IPS DF 4.7 (cell line): ENCODE results near the gene ANAPC10.

Experiments used
- DNase-seq: peaks from one replicate; pipeline ENCODE4 v3.0.0-alpha.2; 2013; ENCODE audit warnings: low spot score; ENCODE audit errors: extremely low read depth

The ANAPC10 gene

DNA sequence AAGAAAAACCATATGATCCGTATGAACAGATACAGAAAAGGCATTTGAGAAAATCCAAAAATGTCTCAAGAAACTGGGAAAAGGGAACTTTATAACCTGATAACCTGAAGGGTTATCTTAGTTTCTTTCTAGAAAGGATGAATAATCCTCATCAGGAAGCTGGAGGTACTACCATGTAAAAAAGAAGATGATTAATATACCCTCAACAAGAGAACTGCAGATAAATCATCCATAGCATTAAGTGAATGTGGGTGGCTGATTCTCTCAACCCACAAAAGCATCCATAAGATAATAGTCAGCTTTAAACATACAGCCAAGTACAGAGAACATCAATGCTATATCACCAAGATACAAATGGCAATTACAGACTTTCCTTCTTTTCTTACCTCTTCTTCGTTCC, 26.4 kb downstream of the ANAPC10 start:
- DNase-seq = no peak

DNA sequence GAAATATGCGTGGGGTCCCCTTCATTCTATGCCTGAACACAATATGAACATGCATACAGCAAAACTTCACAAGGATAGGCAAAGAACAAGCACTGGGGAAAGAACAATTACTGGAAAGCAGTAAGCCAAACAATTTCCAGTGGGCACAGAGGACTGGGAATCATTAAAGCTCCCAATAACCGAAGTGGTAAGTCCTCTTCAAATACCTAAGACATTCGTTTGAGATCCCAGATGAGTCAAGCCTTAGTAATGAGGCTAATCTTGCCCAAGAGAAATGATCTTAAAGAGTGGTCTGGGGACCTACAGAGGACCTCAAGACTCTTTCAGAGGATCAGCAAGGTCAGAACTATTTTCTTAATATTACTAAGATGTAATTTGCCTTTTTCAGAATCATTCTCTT, 28.6 kb downstream of the ANAPC10 start:
- DNase-seq = no peak

DNA sequence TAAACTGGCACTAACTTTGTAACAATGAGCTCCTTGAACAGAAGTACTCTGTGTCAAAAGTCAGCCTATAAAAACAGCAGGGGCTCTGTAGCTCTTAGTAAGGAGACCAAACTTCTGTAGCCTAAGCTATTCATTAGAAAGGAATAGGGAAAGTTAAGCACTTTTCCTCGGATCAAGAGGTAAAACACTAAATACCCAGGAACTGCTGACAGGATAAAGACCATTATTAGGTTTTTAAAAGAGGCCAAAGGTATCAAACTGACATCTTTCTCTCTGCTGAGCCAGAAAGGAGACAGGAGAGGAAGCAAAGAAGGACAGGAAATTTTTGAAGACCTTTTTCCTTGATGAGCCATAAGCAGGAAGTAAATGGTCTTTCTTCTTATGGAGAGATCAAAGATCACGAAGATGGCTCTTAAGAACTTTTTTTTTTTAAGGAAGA, 31.9 kb downstream of the ANAPC10 start:
- no peak for DNase-seq

DNA sequence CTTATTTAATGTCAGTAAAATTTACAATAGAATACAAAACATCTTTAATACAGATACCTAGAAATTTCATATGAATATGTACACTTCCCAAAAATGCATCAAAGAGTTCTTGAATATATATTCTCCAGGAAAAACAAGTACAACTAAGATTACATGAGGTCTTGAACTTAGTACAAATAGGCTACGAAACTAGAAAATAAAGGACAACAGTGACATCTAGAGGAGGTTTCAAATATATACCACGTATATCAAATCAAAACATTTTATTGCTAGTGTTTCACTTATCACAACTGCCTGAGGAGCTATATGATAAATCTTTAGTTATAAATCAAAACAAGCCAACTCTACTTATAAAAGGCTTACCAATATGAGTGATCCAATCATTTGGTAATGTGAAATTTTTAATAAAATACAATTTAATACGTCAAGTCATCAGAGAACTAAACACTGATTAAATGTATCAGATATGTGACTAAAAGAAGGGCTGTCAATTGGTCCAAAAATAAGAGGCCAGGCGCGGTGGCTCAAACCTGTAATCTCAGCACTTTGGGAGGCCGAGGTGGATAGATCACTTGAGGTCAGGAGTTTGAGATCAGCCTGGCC, 36.6 kb downstream of the ANAPC10 start:
- no peak for DNase-seq

DNA sequence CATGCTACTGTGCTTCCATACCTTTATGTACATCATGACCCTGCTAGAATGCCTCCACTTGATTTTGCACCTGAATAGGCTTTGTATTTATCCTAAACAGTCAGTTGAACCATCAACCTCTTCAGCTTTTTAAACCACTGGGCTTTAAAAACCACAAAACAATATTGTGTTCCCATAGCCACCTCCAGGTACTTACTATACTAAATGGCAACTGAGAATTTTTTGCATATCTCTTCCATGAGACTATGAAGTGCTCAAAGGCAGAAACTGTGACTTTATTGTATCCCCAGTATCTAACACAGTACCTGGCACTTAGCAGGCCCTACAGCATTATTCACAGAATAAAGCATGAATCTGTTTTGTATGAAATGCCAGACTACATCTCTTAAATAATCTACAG, 39.7 kb downstream of the ANAPC10 start:
- DNase-seq = no peak

DNA sequence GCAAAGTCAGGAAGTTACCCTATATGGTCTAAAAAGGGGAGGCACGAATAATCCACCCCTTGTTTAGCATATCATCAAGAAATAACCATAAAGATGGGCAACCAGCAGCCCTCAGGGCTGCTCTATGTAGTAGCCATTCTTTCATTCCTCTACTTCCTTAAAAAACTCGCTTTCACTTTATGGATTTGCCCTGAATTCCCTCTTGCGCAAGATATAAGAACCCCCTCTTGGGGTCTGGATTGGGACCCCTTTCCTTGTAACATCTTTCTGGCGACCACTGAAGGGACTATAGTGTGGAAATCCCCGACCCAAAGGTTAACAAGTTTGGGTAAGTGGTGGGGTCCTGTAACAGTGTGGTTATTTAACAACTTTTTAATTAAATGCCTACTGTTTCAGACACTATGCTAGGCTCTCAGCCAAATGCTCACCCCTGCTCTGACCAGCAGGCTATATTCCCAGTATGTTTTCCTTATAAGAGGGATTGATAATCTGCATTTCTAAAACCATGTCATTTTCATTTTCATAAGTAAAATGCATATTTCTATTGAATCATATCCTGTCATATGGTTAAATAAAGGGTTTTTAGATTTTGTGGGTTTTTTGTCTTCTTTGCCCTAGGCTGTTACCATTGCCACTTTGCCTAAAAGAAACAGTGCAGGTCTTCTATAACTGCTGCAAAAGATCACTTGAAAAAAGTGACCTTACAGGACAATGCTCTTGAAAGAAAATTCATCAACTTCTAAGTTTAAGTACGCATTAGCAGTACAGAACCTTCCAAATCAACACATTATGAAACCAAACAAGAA, 41.5 kb downstream of the ANAPC10 start:
- DNase-seq = no peak

DNA sequence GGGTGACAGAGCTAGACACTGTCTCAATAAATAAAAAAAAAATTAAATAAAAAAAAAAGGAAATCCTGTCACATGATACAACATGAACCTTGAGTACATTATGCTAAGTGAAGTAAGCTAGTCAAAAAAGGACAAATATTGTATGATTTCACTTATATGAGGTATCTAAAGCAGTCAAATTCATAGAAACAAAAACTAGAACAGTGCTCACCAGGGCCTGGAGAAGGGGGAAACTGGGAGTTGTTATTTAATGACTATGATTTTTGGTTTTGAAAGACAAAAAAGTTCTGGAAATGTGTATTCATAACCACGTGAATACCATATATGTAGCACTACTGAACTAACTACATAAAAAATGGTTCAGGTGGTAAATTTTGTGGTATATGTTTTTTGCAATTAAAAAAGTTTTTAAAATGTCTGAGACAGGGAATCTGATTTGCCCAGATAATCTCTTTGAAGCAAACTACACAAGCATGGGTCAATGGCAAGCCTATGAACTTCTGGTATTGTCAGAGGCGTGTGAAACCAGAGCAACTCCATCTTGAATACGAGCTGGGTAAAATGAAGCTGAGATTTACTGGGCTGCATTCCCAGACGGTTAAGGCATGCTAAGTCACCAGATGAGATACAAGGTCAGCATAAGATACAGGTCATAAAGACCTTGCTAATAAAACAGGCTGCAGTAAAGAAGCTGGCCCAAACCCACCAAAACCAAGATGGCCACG, 42.3 kb downstream of the ANAPC10 start:
- no peak for DNase-seq

DNA sequence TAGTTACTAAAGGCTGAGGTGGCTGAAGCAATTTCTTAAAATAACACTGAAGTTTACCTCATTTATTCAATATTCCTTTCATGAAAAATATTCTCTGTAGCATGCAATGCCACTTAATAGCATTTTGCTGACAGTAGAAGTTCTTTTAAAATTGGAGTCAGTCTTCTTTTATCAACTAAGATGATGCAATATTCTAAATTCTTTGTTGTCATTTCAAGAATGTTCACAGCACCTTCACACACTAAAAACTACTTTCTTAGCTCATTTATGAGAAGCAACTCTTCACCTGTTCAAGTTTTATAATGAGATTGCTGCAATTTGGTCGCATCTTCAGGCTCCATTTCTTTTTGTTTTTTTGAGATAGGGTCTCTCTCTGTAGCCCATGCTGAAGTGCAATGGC, 48.8 kb downstream of the ANAPC10 start:
- DNase-seq = no peak

DNA sequence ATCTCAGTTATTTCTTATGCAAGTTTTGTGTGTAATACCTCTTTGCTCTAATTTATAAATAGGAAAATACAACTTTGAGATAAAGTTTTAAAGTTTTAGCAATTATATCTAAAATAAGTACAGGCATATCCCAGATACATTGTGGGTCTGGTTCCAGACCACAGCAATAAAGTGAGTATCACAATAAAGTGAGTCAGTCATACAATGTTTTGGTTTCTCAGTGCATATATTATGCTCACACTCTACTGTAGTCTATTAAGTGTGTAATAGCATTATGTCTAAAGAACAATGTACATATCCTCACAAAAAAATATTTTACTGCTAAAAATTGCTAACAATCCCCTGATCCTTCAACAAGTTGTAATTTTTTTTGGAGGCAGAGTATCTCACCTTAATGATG, 49.2 kb downstream of the ANAPC10 start:
- no peak for DNase-seq

DNA sequence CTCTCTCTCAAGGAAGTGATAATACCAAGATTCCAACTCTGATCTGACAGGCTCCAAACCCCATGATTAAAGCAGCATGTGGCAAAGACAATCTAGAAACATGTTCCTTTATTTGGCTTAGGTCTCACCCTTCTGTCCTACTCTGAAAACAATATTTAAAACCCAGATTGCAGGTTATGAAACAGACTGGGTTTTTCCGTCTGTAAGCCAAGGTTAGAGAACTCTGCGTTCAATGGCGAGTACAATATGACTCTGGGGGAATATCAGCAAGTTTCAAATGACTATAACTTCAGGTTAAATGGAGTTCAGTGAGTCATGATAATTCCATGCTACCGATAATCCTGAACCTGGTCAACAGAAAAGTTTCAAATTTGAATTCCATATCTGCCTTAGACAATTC, 50.8 kb downstream of the ANAPC10 start:
- no peak for DNase-seq

DNA sequence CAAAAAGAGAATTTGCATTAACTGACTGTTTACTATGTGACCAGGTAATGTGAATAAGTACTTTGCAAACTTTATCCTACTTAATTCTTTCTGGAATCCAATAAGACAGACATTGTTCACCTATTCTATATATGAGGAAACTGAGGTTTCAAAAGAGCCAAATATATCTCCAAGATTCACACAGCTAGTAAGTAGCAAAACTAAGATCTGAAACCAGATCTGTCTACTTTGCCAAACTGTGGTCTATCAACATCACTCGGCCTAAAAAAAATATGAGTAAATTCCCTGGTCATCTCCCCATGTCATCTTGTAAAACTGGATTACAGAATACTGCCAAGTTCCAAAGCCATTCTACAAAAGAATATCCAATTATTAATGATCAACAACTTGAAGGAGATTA, 52.8 kb downstream of the ANAPC10 start:
- DNase-seq = no peak

DNA sequence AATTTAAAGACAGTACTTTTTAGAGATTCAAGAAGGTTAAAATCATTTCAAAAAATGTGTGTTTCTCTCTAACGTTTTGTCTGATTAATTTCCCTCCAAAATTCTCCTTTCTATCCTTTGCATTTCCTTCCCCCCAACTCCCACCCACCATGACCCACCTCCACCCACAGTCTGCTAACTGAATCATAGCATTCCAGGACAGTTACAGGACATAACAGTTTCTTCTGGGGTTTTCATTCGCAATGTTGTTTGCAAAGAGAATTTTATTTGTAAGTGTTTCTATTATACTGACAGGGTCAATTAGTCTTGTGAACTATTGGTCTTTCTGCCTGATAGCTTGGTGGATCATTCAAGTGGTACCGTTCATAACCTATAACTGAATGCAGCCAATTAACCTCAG, 53.7 kb downstream of the ANAPC10 start:
- no peak for DNase-seq

DNA sequence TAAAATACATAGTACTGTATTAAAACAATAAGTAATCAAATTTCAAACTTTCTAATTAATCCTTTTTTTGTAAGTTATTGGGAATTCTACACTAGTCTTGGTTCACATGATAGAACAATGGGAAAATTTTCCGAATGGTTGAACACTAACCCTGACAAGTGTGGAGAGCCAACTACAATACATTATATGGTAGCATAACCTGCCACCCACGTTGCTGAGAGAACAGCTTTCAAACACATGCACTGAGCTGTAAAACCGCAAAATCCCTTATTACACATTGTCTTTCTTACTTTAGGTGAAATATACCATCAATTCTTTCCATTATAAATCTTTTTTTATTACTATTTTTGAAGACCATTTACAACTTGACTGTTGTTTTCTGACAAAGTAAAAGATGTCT, 54.7 kb downstream of the ANAPC10 start:
- no peak for DNase-seq

DNA sequence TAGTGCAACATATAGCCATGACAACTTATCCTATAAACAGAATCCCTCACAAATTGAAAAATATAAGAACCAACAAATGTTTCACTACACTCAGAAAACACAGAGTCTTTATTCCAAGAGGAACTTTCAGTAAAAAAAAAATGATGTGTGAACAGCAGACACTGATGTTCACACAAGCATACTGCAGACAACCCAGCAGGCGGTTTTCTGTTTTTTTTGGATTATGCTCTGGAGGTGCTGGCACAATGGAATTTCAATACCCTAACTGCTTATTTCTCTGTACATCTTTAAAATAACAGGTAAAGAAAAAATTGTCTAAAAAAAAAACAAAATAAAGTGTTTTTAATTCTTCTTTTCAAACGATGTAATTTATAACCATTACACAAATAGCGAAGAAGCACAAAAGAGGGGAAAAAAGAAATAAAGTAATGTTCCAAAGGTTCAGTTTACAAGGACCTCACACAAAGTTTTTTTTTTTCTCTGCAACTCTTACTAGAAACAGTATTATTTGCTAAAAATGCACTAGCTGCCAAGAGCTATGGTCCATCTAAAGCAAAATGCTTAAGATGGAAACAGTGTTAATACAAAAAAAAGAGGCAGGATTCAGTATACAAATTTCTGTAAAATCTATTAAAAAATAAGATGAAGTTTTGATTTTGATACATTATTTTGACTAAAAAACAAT, 55.3 kb downstream of the ANAPC10 start:
- no peak for DNase-seq

DNA sequence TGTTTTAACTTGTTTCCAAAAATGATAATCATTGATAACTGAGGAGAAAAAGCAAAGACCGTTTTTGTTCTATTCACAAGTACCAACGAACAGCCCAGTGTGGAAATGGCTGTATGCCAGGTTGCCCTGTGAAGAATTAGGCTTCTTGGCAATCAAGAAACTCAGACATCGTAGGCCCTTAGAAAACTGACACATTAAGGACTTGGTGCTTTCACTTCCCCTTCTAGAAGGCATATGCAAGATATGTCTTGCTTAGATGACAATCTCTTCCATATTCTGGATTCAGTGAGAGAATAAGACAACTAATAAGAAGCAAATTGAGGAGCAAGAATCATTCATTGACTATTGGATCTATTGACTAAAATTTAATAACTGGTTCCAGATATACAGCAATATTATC, 56.6 kb downstream of the ANAPC10 start:
- DNase-seq = no peak

DNA sequence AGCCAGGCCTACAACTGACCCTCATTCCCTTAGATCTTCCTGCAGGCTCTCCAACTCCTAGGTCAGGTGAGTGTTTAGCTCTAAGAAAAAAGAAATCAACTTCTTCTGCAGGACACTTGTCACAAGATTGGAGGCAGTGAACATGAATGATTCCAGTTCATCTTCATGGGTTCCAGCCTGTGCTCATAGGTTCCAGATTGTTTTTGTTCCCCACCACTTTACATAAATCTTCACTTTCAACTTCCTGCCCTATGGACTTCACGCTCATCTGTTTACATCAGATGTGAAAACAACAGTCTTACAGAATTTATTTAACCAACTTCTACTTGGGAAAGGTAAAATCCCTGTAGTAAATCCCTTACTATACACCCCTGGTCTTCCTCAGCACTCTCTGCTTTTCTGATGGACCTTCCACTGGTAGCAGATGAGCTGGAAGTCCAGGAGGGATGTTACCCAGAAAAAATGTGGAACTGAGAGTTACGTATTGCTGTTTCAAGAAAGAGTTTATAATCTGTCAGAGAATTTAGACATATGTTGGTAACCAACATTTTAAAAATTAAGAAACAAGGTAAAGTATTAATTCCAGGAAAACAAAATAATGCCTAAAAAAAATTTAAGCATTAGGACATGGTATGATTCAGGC, 62.4 kb downstream of the ANAPC10 start:
- DNase-seq = no peak

DNA sequence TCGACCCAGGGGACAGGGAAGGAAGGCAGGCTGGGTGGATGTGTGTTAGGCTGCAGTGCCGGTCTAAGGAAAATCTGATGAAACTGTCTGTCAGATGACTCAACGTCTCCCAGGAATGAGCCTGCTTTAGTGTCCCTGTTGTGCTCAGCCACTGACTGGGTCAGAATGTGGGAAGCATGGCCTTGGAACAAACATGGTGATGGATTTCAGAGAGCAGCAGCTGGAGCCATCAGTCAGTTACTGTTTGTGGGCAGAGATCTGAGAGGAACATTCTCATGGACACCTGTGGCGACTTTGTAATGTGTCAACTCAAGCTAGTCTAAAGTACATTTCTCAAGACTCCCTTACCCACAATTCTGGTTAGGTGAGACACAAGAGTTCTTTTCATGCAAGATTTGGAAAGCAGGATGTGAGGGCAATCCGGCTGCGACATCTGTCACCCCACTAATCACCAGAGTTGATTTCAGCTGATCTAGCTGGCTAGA, 63.2 kb downstream of the ANAPC10 start:
- DNase-seq = no peak

DNA sequence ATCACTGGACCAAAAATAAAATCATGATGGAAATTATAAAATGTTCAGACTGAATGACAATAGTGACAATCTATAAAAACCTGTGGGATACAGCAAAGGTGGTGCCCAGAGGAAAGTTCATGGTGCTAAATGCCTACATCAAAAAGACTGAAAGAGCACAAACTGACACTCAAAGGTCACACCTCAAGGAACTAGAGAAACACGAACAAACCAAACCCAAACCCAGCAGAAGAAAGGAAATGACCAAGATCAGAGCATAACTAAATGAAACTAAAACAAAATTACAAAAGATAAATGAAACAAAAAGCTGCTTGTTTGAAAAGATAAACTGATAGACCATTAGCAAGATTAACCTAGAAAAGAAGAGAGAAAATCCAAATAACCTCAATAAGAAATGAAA, 78.7 kb downstream of the ANAPC10 start:
- no peak for DNase-seq

DNA sequence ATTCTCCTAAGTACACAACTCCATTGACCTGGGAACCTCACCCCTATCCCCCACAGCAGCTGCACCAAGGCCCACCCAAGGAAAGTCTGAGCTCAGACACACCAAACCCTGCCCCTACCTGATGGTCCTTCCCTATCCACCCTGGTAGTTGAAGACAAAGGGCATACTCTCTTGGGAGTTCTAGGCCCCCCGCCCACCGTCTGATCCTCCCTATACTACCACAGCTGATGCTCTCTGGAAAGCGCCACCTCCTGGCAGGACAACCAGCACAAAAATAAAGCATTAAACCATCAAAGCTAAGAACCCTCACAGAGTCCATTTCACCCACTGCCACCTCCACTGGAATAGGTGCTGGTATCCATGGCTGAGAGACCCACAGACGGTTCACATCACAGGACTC, 83.6 kb downstream of the ANAPC10 start:
- DNase-seq = no peak

DNA sequence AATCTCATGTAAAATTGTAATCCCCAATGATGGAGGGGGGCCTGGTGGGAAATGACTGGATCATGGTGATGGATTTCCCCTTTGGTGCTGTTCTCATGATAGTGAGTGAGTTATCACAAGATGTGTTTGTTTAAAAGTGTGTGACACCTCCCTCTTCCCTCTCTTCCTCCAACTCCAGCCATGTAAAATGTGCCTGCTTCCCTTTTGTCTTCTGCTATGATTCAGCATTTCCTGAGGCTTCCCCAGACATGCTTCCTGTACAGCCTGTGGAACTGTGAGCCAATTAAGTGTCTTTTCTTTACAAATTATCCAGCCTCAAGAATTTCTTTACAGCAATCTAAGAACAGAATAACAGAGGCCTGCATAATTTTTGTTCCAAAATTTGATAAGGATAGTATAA, 85.2 kb downstream of the ANAPC10 start:
- DNase-seq = no peak

DNA sequence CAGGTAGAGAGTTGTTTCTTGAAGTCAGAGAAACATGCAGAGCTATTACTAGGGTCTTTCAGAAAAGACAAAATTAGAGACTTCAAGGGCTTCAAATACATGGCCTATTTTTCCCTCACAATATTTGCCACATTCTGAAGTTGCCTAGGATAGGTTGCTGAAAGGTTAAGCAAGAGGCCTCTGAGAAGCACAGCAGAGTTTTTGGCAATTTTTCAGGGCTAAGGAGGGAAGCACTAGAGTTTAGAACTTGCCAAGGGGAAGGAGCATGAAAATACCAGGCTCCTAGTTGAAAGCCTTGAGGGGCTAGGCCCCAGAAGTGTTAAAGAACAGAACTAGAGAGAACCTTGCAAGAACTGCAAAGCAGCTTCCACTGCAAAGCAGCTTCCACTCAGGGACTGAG, 86.4 kb downstream of the ANAPC10 start:
- DNase-seq = no peak
